GM21529 (cell line): ENCODE results near the gene GALP.
"Not testable (repeated sequence)": the region's sequence is repeated elsewhere in the genome, so short reads cannot be mapped to it uniquely, and the experiment has no call there.

Experiments used
- ATAC-seq: cut with Tn5 transposase; IDR thresholded peaks from one replicate; pipeline ENCODE4 v1.9.1; 2021; ENCODE audit not compliant: unreplicated experiment

Gene GALP

GRCh38 chr19:56147307-56147706 is 28.5 kb upstream of the GALP start:
- ATAC-seq: no peak

GRCh38 chr19:56148096-56148495 is 27.7 kb upstream of the GALP start:
- no peak for ATAC-seq

- ATAC-seq: not testable (repeated sequence)
Observed at GRCh38 chr19:56148955-56149655, 26.7 kb upstream of the GALP start.

- no peak for ATAC-seq
Observed at GRCh38 chr19:56149656-56150038, 26.2 kb upstream of the GALP start.

GRCh38 chr19:56150358-56150757 is 25.4 kb upstream of the GALP start:
- ATAC-seq: no peak

GRCh38 chr19:56152644-56153043 is 23.2 kb upstream of the GALP start:
- no peak for ATAC-seq

GRCh38 chr19:56153507-56153906 is 22.3 kb upstream of the GALP start:
- ATAC-seq: no peak

- no peak for ATAC-seq
Observed at GRCh38 chr19:56155124-56155687, 20.6 kb upstream of the GALP start.

GRCh38 chr19:56156768-56157167 is 19.0 kb upstream of the GALP start:
- no peak for ATAC-seq

- no peak for ATAC-seq
Observed at GRCh38 chr19:56158170-56158757, 17.5 kb upstream of the GALP start.

- ATAC-seq: no peak
Observed at GRCh38 chr19:56159009-56159559, 16.7 kb upstream of the GALP start.

GRCh38 chr19:56159622-56160271 is 16.1 kb upstream of the GALP start:
- ATAC-seq: no peak

GRCh38 chr19:56161534-56161933 is 14.3 kb upstream of the GALP start:
- no peak for ATAC-seq

GRCh38 chr19:56162258-56162657 is 13.6 kb upstream of the GALP start:
- no peak for ATAC-seq

- no peak for ATAC-seq
Observed at GRCh38 chr19:56163097-56163496, 12.7 kb upstream of the GALP start.

GRCh38 chr19:56167064-56167578 is 8.7 kb upstream of the GALP start:
- ATAC-seq: no peak

GRCh38 chr19:56170261-56170660 is 5.5 kb upstream of the GALP start:
- ATAC-seq: no peak

- no peak for ATAC-seq
Observed at GRCh38 chr19:56174086-56174485, 1.7 kb upstream of the GALP start.

GRCh38 chr19:56174550-56174949 is 1.3 kb upstream of the GALP start:
- no peak for ATAC-seq

- not testable (repeated sequence) for ATAC-seq
Observed at GRCh38 chr19:56176310-56176709, 502 bp downstream of the GALP start.

- ATAC-seq: no peak
Observed at GRCh38 chr19:56176881-56177280, 1.1 kb downstream of the GALP start.
